Smooth muscle cell (in vitro differentiated cells): ENCODE measurements around the gene ENGASE. TPM values are rescaled to one million over a fixed set of nuclear protein-coding genes. Genes with fewer than 3 reads are reported as not detected.

ENCODE experiments used
- DNase-seq: peaks from one replicate; lab custom pipeline; 2025; ENCODE audit not compliant: unreplicated experiment; lab: John Stamatoyannopoulos, UW
- H2AFZ ChIP-seq: fragments of 200-600 bp; sonication (generic); 2 replicates; pipeline ENCODE4 v1.6.0; 2016; ENCODE audit warnings: antibody characterized with exemption, low read depth, mild to moderate bottlenecking
- H3F3A ChIP-seq: fragments of 200-600 bp; sonication (generic); 2 replicates; pipeline ENCODE4 v1.6.0; 2017; ENCODE audit warnings: antibody characterized with exemption, low read depth
- H3K27ac ChIP-seq: fragments of 200-600 bp; sonication (generic); 2 replicates; pipeline ENCODE4 v1.5.1; 2016; ENCODE audit warnings: low read depth, mild to moderate bottlenecking
- H3K27me3 ChIP-seq: fragments of 200-600 bp; sonication (generic); 2 replicates; pipeline ENCODE4 v1.6.1; 2016; ENCODE audit warnings: low read depth, mild to moderate bottlenecking
- H3K36me3 ChIP-seq: fragments of 200-600 bp; sonication (generic); 2 replicates; pipeline ENCODE4 v1.5.1; 2016; ENCODE audit warnings: low read depth
- H3K4me1 ChIP-seq: fragments of 200-600 bp; sonication (generic); 2 replicates; pipeline ENCODE4 v1.5.1; 2016; ENCODE audit warnings: low read depth
- H3K4me2 ChIP-seq: fragments of 200-600 bp; sonication (generic); 2 replicates; pipeline ENCODE4 v1.6.0; 2016; ENCODE audit warnings: mild to moderate bottlenecking
- H3K4me3 ChIP-seq: fragments of 200-600 bp; sonication (generic); 2 replicates; pipeline ENCODE4 v1.5.1; 2016; ENCODE audit warnings: mild to moderate bottlenecking
- H3K79me2 ChIP-seq: fragments of 200-600 bp; sonication (generic); 2 replicates; pipeline ENCODE4 v1.6.0; 2016; ENCODE audit warnings: low read depth, mild to moderate bottlenecking
- H3K9ac ChIP-seq: fragments of 200-600 bp; sonication (generic); 2 replicates; pipeline ENCODE4 v1.6.0; 2016; ENCODE audit warnings: low read depth
- H3K9me3 ChIP-seq: fragments of 200-600 bp; sonication (generic); replicated peaks from 2 replicates; pipeline ENCODE4 v1.5.1; 2016; ENCODE audit warnings: low read depth
- H4K20me1 ChIP-seq: fragments of 200-600 bp; sonication (generic); 2 replicates; pipeline ENCODE4 v1.6.0; 2016; ENCODE audit warnings: low read depth
- WGBS: methylation state at CpG from one replicate; pipeline ENCODE4 v1.1.7; 2016; ENCODE audit warnings: low lambda C conversion rate; 5-methylcytosine and 5-hydroxymethylcytosine counted together
- polyA plus RNA-seq: library from polyadenylated mRNA; unstranded; fragments of >200 nt; fragmentation: Nextera tagmentation; extraction: Ambion mirVana; gene quantifications from 2 replicates; pipeline ENCODE4 v1.2.1, GENCODE V29; 2016
- total RNA-seq: library from RNA; depleted of rRNA; stranded (reverse); fragments of >200 nt; gene quantifications from 2 replicates; pipeline ENCODE4 v1.2.3, GENCODE V29; 2014
- TF ChIP-seq, protein P1 (sequence below): fragments of 200-600 bp; sonication (generic); IDR thresholded peaks from 2 replicates; pipeline ENCODE4 v1.5.1; 2017; ENCODE audit warnings: borderline replicate concordance, mild to moderate bottlenecking, antibody characterized with exemption; ENCODE audit not compliant: insufficient read depth, poor library complexity, severe bottlenecking

ENGASE gene
- total and polyA plus RNA-seq, 2 experiments from 2014 or later: 3.8 to 9.6 TPM

- Histone ChIP-seq H3K4me3 (no peak overlapping the region), H3K27ac (no peak overlapping the region), H3K4me1 (no peaks in the 10 kb centered on the region), H3K27me3 (no peaks in the 10 kb centered on the region), H3F3A (no peaks in the 10 kb centered on the region), H4K20me1 (peaks cover 33% of the 10 kb centered on the region), H3K79me2 (no peaks in the 10 kb centered on the region), H3K4me2 (no peak overlapping the region), H3K9me3 (no peaks in the 10 kb centered on the region), H2AFZ (no peak overlapping the region), H3K9ac (no peak overlapping the region), H3K36me3 (no peaks in the 10 kb centered on the region)
- TF ChIP-seq, protein P1, sequence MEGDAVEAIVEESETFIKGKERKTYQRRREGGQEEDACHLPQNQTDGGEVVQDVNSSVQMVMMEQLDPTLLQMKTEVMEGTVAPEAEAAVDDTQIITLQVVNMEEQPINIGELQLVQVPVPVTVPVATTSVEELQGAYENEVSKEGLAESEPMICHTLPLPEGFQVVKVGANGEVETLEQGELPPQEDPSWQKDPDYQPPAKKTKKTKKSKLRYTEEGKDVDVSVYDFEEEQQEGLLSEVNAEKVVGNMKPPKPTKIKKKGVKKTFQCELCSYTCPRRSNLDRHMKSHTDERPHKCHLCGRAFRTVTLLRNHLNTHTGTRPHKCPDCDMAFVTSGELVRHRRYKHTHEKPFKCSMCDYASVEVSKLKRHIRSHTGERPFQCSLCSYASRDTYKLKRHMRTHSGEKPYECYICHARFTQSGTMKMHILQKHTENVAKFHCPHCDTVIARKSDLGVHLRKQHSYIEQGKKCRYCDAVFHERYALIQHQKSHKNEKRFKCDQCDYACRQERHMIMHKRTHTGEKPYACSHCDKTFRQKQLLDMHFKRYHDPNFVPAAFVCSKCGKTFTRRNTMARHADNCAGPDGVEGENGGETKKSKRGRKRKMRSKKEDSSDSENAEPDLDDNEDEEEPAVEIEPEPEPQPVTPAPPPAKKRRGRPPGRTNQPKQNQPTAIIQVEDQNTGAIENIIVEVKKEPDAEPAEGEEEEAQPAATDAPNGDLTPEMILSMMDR: no peak
- 95% methylated on average over 24 of the region's 30 CpGs for WGBS
- no peak for DNase-seq
These were observed 10.7 kb downstream of the ENGASE start for GRCh38 chr17:79085154-79085920.

GRCh38 chr17:79085921-79086551, 11.4 kb downstream of the ENGASE start:
- Histone ChIP-seq H3F3A (no peaks in the 10 kb centered on the region), H3K36me3 (no peaks in the 10 kb centered on the region), H3K4me3 (no peak overlapping the region), H3K9me3 (no peaks in the 10 kb centered on the region), H3K9ac (no peak overlapping the region), H3K4me2 (no peak overlapping the region), H3K27ac (no peak overlapping the region), H3K27me3 (no peaks in the 10 kb centered on the region), H4K20me1 (peaks cover 33% of the 10 kb centered on the region), H3K4me1 (no peaks in the 10 kb centered on the region), H3K79me2 (no peaks in the 10 kb centered on the region), H2AFZ (no peak overlapping the region)
- TF ChIP-seq, protein P1: no peak
- no peak for DNase-seq
- WGBS: 98% methylated on average over 27 of the region's 28 CpGs

DNA sequence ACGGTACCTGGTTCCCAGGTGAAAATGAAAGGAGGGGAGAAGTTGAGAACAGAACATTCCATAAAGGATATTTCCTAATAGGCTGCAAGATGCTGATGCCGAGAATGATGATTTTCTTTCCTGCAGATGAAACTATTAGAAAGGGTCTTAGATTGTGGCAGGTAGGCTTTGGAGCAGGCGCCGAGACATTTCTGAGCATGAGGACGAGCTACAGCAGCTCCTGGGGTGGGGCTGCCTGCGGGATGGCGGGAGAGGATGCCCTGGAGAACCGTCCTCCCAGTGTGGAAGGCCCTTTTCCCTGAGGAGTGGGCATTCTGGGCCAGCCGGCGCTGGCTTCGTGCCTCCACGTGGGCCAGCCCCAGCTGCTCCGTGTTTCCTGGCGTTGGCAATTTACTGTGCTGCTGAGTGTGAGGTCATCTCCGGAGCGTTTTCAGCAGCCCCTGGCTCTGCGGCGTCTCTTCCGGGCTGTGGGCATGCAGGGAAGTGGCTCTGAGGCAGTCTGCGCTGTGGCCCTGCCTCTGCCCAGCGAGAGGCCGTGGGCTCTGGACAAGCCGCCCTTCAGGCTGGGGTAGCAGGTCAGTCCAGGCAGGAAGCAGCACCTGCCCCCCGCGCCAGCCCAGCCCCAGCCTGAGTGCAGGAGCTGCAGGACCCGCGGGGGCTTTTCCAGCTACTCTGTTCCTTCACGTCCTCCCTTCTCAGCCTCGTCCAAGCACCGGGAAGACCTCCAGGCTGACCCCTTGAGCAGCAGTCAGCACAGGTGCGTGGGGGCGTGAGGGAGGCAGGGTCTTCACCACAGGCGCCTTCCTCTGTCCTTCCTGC, 12.2 kb downstream of the ENGASE start:
- no peak overlapping the region for H3K9ac ChIP-seq
- 95% methylated on average over 27 of the region's 33 CpGs for WGBS
- H3K36me3 ChIP-seq: no peaks in the 10 kb centered on the region
- no peak for DNase-seq
- no peaks in the 10 kb centered on the region for H3K27me3 ChIP-seq
- no peaks in the 10 kb centered on the region for H3F3A ChIP-seq
- H3K4me2 ChIP-seq: no peak overlapping the region
- TF ChIP-seq, protein P1: no peak
- H3K4me1 ChIP-seq: no peaks in the 10 kb centered on the region
- H4K20me1 ChIP-seq: peaks cover 33% of the 10 kb centered on the region
- H3K4me3 ChIP-seq: no peak overlapping the region
- H3K79me2 ChIP-seq: no peaks in the 10 kb centered on the region
- no peak overlapping the region for H2AFZ ChIP-seq
- no peak overlapping the region for H3K27ac ChIP-seq
- H3K9me3 ChIP-seq: no peaks in the 10 kb centered on the region
